GM20431 (cell line): ENCODE measurements around the gene FAM3C.

Experiments
- in situ Hi-C: fragments of 300-500 bp; cut with MseI, MboI; formaldehyde crosslinking; loops from one replicate; pipeline ENCODE4 v1.15.0; 2020; ENCODE audit warnings: low sequenced_read_pairs; ENCODE audit not compliant: unreplicated experiment

Gene FAM3C

GRCh38 chr7:121414436-121414835 is 18.3 kb upstream of the FAM3C start:
- in situ Hi-C loops = no loop called here

DNA sequence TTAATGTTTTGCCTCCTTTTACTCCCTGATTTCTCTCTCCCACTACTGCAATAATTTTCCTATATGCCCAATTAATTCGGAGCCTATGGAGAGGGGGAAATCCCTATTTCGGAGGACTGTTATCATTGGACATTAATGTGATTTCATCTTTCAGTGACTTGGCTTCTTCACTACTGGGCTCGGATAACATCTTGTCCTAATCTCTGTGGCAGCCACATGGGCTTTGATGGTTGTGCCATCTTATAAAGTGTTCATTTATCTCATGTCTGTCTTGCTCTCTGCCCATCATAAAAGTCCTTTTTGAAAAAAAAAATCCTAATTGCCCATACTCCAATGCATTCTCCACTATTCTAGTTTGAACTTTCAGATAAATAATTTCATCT is 15.5 kb upstream of the FAM3C start:
- in situ Hi-C loops = no loop called here

DNA sequence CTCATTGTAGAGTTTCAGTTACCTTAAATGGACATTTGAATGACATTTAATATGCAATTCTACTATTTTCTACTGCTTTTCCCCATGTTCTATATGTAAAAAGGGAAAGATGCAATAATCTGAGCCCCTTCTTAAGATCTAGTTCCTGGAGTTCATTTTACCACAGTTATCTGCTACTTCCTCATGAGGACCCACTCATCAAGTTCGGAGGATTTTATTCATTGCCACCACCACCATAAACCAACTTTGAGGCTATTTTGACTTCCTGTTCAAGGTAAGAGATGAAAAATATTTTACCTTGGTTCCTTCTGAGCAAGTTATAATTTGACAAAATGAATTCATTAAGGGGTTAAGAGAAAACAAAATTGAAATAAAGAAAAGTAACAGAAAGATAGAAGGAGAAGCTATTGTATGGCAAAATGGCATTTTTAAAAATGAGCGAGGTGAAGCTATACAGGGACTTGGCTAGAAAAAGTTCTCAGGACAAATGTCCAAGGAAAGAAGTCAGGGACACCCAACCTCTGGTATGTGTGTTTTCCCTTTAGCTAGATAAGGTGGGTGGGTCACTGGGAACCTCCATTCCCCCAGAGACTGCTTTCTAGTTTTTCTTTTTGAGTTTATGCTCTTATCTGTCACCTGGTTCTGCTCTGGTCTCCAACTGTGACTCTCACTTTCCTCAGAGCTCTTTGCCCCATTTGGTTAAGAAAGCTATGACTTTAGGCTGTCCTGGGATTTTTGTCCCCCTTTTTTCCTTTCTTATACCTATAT is 14.9 kb upstream of the FAM3C start:
- in situ Hi-C loops = no loop called here

DNA sequence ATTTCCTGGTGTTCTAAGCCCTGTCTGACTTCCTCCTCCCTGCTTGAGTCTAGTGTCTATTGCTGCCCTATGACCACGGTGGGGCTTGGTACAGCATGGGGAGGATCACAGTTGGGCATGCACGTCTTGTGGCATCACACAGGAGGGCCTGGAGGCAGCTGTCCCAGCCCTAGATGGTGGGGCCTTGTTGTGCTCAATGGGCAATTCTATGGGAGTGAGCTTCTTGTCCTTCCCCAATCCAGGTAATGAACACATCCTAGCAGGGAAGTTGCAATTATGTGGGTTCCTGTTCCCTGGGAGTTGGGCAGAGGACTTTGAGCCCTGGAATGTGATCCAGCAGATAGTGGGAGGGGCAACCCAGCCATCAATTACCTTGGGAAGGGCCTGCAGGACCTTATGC is 10.8 kb upstream of the FAM3C start:
- in situ Hi-C loops = no loop called here

- in situ Hi-C loops = no loop called here
These were observed 10.4 kb upstream of the FAM3C start for GRCh38 chr7:121406461-121406860.

DNA sequence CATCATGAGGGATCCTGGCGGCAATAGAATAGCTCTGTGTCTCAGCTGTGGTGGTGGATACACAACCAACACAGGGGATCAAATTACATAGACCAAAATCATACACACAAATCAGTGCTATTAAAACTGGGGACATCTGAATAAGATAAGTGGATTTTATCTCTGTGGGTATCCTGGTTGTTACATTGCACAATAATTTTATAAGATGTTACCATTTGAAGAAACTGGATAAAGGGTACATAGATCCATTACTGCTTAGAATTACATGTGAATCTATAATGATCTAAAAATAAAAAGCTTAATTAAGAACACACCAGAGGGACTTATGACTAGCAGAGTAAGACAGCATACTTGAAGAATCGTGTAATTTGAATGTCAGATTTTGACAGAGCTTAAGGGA is 8.2 kb upstream of the FAM3C start:
- in situ Hi-C loops = no loop called here

GRCh38 chr7:121402701-121403100 is 6.6 kb upstream of the FAM3C start:
- in situ Hi-C loops = no loop called here

DNA sequence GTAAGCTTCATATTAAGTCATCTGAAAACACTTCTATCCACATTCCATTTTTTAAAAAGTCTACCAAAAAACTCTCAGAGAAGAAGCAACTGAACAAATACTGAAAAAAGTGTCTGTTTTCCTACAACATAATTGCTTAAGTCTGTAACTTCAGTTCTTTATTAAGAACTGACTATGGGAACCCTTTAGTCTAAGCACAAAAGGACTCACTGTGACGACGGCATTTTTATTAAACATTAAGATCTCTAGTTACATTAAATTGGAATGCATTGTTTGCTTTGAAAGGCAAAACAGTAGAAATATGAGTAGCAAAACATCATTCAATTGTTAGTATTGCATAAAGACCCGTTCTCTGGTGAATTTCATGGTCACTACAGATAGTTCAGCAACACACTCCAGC is 5.8 kb upstream of the FAM3C start:
- in situ Hi-C loops = no loop called here

DNA sequence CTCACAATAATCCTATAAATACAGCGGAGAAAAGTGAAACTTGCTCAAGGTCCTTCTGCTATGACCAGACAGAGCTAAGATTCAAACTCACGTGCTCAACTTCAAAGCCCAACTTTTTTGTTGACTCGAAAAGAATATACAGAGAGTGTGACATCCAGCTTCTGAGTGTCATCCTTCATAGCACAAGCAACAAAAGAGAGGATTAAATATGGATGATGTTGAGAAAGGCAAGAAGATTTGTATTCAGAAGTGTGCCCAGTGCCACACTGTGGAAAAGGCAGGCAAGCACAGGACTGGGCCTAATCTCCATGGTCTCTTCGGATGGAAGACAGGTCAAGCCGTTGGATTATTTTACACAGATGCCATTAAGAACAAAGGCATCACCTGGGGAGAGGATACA is 2.1 kb upstream of the FAM3C start:
- in situ Hi-C loops = no loop called here

- in situ Hi-C loops = no loop called here
These were observed 1.7 kb upstream of the FAM3C start for GRCh38 chr7:121397822-121398221.

GRCh38 chr7:121397361-121397760 is 1.3 kb upstream of the FAM3C start:
- in situ Hi-C loops = no loop called here

- in situ Hi-C loops = no loop called here
These were observed 581 bp downstream of the FAM3C start for GRCh38 chr7:121395494-121395960.

- in situ Hi-C loops = no loop called here
These were observed 1.4 kb downstream of the FAM3C start for GRCh38 chr7:121394709-121395140.

DNA sequence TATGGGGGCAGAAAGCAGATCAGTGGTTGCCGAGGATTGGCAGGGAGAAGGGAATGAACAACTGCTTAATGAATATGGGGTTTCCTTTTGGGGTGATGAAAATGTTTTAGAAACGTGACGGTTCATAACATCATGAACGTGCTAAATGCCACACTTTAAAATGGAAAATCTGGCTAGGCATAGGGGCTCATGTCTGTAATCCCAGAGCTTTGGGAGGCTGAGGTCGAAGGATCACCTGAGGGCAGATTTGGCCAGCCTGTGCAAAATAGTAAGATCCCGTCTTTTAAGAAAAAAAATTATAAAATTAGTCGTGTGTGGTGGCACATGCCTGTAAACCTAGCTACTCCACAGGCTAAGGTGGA is 3.1 kb downstream of the FAM3C start:
- in situ Hi-C loops = no loop called here

- in situ Hi-C loops = no loop called here
These were observed 3.7 kb downstream of the FAM3C start for GRCh38 chr7:121392277-121393004.

DNA sequence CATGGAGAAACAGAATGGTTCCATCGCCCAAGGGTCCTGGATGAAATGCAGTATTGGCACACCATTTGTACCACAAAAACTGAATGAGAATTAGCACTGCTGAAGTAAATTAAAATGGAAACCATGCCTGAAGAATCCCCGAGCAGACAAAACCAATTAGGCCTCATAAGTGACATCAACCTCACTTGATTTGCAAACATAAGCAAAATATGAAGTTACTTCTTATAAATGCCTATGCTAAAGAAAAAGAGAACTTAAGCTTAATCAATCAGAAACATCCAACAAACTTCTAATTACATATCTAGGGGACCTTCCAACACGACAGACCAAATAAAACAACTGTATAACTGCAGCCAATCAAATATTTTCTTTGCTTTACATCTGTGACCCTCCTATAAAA is 4.4 kb downstream of the FAM3C start:
- in situ Hi-C loops = no loop called here

DNA sequence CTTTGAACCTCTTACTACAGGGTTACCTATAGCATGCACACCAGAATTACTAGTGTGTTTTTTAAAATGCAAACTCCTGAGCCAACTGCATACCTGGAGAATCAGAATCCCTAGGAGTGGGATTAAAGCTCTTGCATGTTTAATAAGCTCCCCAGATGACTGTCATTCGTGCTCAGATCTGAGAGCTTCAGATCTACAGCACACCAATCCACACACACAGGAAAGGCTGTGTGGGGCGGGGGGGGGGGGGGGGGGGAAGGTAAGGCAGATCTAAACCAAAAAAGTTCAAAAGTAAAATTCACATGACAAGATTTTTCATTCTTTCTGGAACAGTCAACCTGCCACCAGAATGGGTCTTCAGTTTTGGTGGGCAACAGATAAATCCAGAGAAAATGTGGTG is 5.5 kb downstream of the FAM3C start:
- in situ Hi-C loops = no loop called here

GRCh38 chr7:121390109-121390508 is 6.0 kb downstream of the FAM3C start:
- in situ Hi-C loops = no loop called here

- in situ Hi-C loops = no loop called here
These were observed 7.2 kb downstream of the FAM3C start for GRCh38 chr7:121388950-121389349.

DNA sequence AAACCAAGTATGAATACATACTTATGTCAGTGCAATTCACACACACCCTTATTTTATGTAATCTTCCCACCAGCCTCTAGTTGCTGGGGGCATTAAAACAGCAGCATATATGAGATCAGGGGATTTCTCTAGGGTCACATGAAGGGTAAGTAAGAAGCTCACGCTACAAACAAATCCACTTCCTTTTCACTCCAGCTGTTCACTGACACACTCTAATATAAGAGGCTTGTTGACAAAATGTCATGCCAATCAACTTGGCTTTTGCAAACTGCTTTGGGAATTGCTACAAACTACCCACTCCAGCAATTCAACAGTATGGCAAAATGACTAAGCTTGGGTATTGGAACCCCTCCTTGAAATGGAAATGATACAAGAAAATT is 10.3 kb downstream of the FAM3C start:
- in situ Hi-C loops = no loop called here

GRCh38 chr7:121385056-121385799 is 10.9 kb downstream of the FAM3C start:
- in situ Hi-C loops = no loop called here
